Right lobe of liver (tissue), 6 donors: Measurements from ENCODE around the gene PTPN5. TPM values are rescaled to one million over a fixed set of nuclear protein-coding genes. Genes with fewer than 3 reads are reported as not detected.

Experiments used
- ATAC-seq, 4 donors: fragments of 200-7000 bp; cut with Tn5 transposase; one replicate each; pipeline ENCODE4 v1.9.1; 2020; ENCODE audit warnings: mild to moderate bottlenecking in 4 of 4, moderate library complexity in 4 of 4
- DNase-seq, 3 donors: peaks; one replicate each; pipeline ENCODE4 v3.0.0-alpha.2; 2020
- H3K27ac ChIP-seq, 3 donors: fragments of 200-600 bp; one replicate each; pipeline ENCODE4 v1.8.0; 2022
- H3K27me3 ChIP-seq, 2 donors: fragments of 200-600 bp; one replicate each; pipeline ENCODE4 v1.8.0; 2022
- H3K36me3 ChIP-seq, 4 donors: fragments of 200-600 bp; sonication (generic) in 1 of 4; one replicate each; pipeline versions ENCODE4 v1.5.1 to v1.8.0; 2017 to 2022; ENCODE audit warnings: control low read depth in 1 of 4
- H3K4me1 ChIP-seq, 4 donors: fragments of 200-600 bp; sonication (generic) in 1 of 4; one replicate each; pipeline versions ENCODE4 v1.5.1 to v1.8.0; 2017 to 2022; ENCODE audit warnings: control low read depth in 1 of 4
- H3K4me3 ChIP-seq, 3 donors: fragments of 200-600 bp; one replicate each; pipeline ENCODE4 v1.8.0; 2022
- H3K9me3 ChIP-seq, 4 donors: fragments of 200-600 bp; sonication (generic) in 1 of 4; one replicate each; pipeline versions ENCODE4 v1.5.1 to v1.8.0; 2017 to 2022; ENCODE audit warnings: control low read depth in 1 of 4
- POLR2A ChIP-seq: fragments of 450-650 bp; IDR thresholded peaks from one replicate; pipeline ENCODE4 v1.6.1; 2017; ENCODE audit warnings: antibody characterized with exemption, mild to moderate bottlenecking
- WGBS: methylation state at CpG from one replicate; pipeline ENCODE4 v1.1.6; 2018; ENCODE audit warnings: low coverage, low lambda C conversion rate; ENCODE audit not compliant: insufficient coverage; ENCODE audit errors: missing lambda C conversion rate; 5-methylcytosine and 5-hydroxymethylcytosine counted together
- intact Hi-C, 2 donors: fragments of 100-400 bp; cut with DNase I; formaldehyde crosslinking; loops; one replicate each; pipeline versions ENCODE4 v1.11.2 to v1.14.1; 2022
- total RNA-seq, 6 experiments: library from RNA; depleted of rRNA in 2 of 6; stranded (reverse); fragments of >200 nt in 2 of 6; fragmentation: NEBNext Ultra II Directional in 3 of 6; extraction: Animal tissue kit (Norgen Biotek cat#: 25700) in 3 of 6; gene quantifications; one replicate each; pipeline versions ENCODE4 v1.1.0 to v1.2.4, GENCODE V29; 2016 to 2023
- TF ChIP-seq, protein P1 (sequence below), 4 donors: fragments of 200-600 bp in 3 of 4; fragments of 450-650 bp in 1 of 4; IDR thresholded peaks; one replicate each; pipeline versions ENCODE4 v1.5.1 to v1.8.0; 2016 to 2022; ENCODE audit warnings: antibody characterized with exemption in 4 of 4, mild to moderate bottlenecking in 2 of 4
- donor health status: DM: no; HTN: yes; CAD: no.
- donor health status: DM: no; HTN: no; CAD: no.
- donor health status: DM: no; HTN: no; CAD: no.
- donor health status: DM: no; HTN: yes; CAD: no.
- donor health status: DM: no; HTN: yes; CAD: no.

The PTPN5 gene
- total RNA-seq, 6 experiments from 2014 or later = not detected

DNA sequence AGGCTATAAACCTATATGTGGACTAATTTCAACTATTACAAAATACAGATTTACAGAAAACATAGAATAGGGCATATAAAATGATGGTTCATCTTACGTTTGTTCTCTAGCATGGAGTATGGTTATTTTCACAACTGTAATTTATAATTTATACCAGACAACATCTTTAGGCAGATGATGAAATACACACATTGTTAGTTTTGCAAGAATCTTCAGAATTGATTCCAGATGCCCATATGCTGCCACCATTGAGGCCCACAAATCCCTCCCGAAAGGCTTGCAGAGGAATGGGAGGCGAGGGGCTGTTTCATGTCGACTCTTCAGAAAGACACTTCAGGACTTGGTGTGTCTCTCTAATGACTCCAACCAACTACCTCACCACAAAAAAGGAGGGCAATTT is 6.2 kb downstream of the PTPN5 start:
- DNase-seq = no peak
- H3K27ac ChIP-seq = no peak overlapping the region
- H3K4me1 ChIP-seq = no peaks in the 10 kb centered on the region
- TF ChIP-seq, protein P1, sequence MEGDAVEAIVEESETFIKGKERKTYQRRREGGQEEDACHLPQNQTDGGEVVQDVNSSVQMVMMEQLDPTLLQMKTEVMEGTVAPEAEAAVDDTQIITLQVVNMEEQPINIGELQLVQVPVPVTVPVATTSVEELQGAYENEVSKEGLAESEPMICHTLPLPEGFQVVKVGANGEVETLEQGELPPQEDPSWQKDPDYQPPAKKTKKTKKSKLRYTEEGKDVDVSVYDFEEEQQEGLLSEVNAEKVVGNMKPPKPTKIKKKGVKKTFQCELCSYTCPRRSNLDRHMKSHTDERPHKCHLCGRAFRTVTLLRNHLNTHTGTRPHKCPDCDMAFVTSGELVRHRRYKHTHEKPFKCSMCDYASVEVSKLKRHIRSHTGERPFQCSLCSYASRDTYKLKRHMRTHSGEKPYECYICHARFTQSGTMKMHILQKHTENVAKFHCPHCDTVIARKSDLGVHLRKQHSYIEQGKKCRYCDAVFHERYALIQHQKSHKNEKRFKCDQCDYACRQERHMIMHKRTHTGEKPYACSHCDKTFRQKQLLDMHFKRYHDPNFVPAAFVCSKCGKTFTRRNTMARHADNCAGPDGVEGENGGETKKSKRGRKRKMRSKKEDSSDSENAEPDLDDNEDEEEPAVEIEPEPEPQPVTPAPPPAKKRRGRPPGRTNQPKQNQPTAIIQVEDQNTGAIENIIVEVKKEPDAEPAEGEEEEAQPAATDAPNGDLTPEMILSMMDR (IDR thresholded peaks at IDR 0.05) = no peak
- no peaks in the 10 kb centered on the region for H3K27me3 ChIP-seq
- H3K9me3 ChIP-seq = no peaks in the 10 kb centered on the region
- intact Hi-C loops = no loop called here
- H3K4me3 ChIP-seq = no peak overlapping the region
- no peaks in the 10 kb centered on the region for H3K36me3 ChIP-seq
- 69% methylated on average over 2 of the region's 4 CpGs for WGBS
- ATAC-seq = no peak

DNA sequence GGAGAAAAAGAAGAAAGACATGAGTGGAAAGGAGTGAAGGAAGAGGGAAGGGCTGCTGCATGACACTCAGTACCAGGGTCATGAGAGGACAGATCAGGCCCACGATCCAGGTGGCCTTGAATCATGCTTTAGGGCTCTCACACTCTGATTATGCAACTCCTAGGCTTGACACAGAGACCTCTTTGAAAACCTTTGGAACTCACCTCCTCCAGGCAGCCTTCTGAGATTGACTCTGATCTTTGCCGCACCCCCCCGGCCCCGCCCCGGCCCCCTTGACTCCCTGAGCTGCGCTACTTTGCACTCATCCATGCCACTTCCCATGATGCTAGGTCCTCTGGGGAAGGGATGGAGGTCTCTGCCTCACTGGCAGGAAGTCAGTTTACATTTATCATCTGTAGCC is 10.7 kb downstream of the PTPN5 start:
- DNase-seq = no peak
- H3K27me3 ChIP-seq = no peaks in the 10 kb centered on the region
- H3K4me3 ChIP-seq = no peak overlapping the region
- TF ChIP-seq, protein P1 (IDR thresholded peaks at IDR 0.05) = no peak
- TF ChIP-seq POLR2A = no peak
- no peak overlapping the region for H3K27ac ChIP-seq
- no peaks in the 10 kb centered on the region for H3K9me3 ChIP-seq
- intact Hi-C loops = no loop called here
- 68% methylated on average over 5 of the region's 6 CpGs for WGBS
- H3K4me1 ChIP-seq = no peaks in the 10 kb centered on the region
- H3K36me3 ChIP-seq = no peaks in the 10 kb centered on the region
- no peak for ATAC-seq

DNA sequence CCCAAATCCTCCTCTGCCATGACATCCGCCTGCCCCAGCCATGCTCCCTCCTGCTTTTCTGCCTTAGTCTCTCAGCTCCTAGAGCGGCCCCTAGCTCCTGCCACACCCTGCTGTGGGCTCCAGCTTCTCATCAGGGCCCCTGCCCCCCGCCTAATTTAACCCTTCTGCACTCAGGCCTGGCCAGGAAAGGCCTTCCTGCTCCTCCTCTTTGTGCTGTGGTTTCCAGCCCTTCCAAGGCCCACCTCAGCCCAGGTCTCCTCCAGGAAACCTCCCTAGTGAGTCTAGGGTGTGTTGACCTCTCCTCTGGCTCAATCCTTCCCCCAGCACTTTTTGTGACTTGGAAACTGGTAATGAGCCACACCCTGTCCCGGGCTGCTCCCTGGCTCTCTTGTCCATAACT is 11.3 kb downstream of the PTPN5 start:
- intact Hi-C loops = no loop called here
- Histone ChIP-seq H3K4me3 (no peak overlapping the region), H3K27ac (no peak overlapping the region), H3K9me3 (no peaks in the 10 kb centered on the region), H3K36me3 (no peaks in the 10 kb centered on the region), H3K27me3 (no peaks in the 10 kb centered on the region), H3K4me1 (no peaks in the 10 kb centered on the region)
- WGBS = 25% methylated on average over 3 of the region's 4 CpGs
- no peak for ATAC-seq
- TF ChIP-seq, protein P1 (IDR thresholded peaks at IDR 0.05) = no peak
- TF ChIP-seq POLR2A = no peak
- no peak for DNase-seq

DNA sequence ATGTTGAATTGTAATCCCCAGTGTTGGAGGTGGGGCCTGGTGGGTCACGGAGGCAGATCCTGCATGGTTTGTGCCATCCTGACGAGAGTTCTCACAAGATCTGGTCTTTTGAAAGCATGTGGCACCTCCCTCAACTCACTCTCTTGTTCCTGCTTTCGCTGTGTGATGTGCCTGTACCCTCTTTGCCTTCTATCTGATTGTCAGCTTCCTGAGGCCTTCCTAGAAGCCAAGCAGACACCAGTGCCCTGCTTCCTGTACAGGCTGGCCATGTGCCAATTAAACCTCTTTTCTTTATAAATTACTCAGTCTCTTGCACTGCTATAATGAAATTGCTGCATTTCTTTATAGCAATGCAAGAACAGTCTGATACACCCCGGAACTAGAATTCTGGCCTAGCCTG is 13.1 kb downstream of the PTPN5 start:
- intact Hi-C loops = no loop called here
- no peak for ATAC-seq
- DNase-seq = no peak
- no peak overlapping the region for H3K27ac ChIP-seq
- H3K36me3 ChIP-seq = no peaks in the 10 kb centered on the region
- TF ChIP-seq, protein P1 (IDR thresholded peaks at IDR 0.05) = no peak
- TF ChIP-seq POLR2A = no peak
- H3K9me3 ChIP-seq = no peaks in the 10 kb centered on the region
- H3K27me3 ChIP-seq = no peaks in the 10 kb centered on the region
- H3K4me1 ChIP-seq = no peaks in the 10 kb centered on the region
- WGBS = 74% methylated on average over 3 of the region's 4 CpGs
- no peak overlapping the region for H3K4me3 ChIP-seq

DNA sequence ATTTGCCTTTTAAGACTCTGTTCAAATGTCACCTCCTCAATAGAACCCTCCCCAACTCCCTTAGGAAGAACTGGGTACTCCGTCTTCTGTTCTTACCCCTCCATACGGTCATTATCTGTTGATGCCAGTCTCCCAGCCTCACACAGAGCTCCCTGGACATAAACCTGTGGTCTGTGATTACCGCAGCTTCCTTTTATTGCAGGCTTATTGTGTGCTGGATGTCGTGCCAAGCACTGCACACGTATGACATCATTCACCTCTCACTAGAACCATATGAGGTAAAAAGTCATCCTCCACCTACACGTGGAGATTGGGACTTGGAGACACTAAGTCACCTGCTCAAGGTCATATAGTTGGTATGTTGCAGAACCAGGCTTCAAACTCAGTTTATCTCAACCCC is 15.3 kb downstream of the PTPN5 start:
- no peaks in the 10 kb centered on the region for H3K9me3 ChIP-seq

More for the DNA sequence above, 15.3 kb downstream of the PTPN5 start:
- TF ChIP-seq POLR2A = no peak
- TF ChIP-seq, protein P1 (IDR thresholded peaks at IDR 0.05) = no peak
- Histone ChIP-seq H3K4me3 (no peak overlapping the region), H3K36me3 (no peaks in the 10 kb centered on the region), H3K27me3 (no peaks in the 10 kb centered on the region), H3K27ac (no peak overlapping the region), H3K4me1 (no peaks in the 10 kb centered on the region)
- intact Hi-C loops = no loop called here
- 64% methylated on average over 6 of the region's 6 CpGs for WGBS
- no peak for DNase-seq
- ATAC-seq = no peak
